GM23248 (cell line): ENCODE measurements around the gene HUS1B.

Source experiments
- EZH2 ChIP-seq: fragments of 200-600 bp; sonication (generic); IDR thresholded peaks from 2 replicates; pipeline ENCODE4 v1.6.1; 2018; ENCODE audit warnings: antibody characterized with exemption, mild to moderate bottlenecking; ENCODE audit not compliant: insufficient read depth, poor library complexity, severe bottlenecking
- EZH2phosphoT487 ChIP-seq: fragments of 200-600 bp; sonication (generic); IDR thresholded peaks from 2 replicates; pipeline ENCODE4 v1.6.1; 2018; ENCODE audit warnings: antibody characterized with exemption, moderate library complexity, mild to moderate bottlenecking, low read depth; ENCODE audit not compliant: insufficient read depth

DNA sequence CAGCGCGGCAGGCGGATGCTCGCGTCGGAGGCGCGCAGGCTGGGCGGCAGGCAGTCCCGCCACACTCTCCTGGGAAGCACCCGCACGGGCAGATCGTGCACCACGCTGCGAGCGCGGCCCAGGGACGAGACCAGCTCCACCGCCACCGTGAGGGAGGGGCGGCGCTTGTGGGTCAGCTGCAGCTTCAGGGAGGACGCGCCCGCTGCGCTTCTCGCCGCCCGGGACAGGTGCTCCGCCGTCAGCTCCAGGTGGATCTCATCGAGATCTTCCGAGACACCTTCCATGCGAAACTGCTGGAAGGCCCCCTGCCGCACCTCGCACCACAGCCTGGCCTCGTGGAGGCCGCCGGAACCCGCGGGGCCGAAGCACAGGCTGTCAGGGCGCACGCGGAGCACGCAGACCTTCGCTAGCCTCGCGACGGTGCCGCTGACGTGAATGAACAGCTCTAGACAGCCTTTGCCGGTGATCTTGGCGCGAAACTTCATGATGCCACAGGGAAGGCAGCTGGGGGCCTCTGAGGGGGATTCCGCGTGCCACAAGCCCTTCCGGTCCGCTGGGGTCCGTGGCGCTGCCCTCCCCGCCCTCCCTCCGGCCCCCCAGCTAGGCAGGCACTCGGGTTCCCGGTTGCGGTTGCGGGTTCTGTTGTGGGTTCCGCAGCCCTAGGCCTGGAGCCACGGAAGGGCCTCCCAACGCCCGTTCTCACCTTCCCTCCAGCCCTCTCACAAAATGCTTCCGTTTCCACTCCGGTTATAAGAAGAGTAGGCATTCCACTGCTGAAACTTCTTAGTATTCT lies at the start of gene HUS1B:
- TF ChIP-seq EZH2 = no peak
- no peak for TF ChIP-seq EZH2phosphoT487
